ENCODE data around the gene SEMA3B. TPM values are rescaled to one million over a fixed set of nuclear protein-coding genes. Genes with fewer than 3 reads are reported as not detected.

SEMA3B gene
- total RNA-seq, 1 experiment from 2014 or later: 7.6 TPM

DNA sequence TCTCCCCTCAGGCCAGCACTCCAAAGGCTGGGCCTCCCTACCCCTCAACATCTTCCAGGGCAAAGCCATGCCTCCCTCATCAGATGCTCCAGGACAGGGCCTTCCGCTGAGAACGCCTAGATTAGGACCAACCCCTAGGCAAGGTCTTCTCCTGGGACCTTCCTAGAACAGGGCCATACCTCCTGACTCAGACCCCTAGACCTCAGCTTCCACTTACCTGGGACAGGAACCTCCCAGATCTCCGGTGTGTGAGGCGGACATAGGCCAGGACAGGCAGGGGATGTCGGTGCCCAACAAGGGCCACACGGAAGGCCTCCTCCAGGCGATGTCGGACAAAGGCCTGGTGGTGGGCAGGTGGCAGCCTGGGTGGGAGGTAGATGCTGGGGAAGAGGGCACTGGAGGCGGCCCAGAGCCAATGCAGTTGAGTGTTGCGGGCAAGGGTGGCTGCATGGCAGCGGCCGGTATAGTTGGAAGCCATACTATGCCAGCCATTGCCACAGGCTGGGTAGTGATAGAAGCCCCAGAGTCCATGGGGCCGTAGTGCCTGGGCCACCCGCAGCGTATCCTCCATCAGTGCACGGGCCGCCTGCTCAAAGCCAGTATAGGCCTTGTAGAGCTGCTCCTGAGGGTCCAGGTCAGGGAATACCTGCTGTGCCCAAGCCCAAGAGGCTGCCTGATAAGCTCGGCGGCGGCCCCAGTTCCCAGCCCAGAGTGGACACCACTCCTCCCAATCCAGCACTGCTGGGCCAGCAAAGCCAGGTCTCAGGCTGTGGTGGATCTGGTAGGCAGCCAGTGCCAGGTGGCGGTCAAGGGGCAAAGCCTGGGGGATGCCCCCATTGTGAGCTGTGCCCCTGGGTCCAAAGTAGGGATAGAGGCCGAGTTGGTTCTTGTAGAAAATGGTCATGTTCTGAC lies 25.8 kb downstream of the SEMA3B start:
- peaks cover 21% of the 10 kb centered on the region for H3K4me1 Mint-ChIP-seq (ENCODE audit: insufficient read depth, unreplicated experiment)
- BruUV-seq (replicated peaks): no TSS peak
- ChIA-PET CTCF (interaction anchor here (0.6 to 5.7 kb wide), 3 partner anchors 18 to 68 kb away, joined by 4 to 30 read pairs (median 4); partner anchors contain the start of gene HYAL2), POLR2A (no interaction called here)
- DNase-seq (ENCODE audit: unreplicated experiment): no peak
- no peak overlapping the region for H3K27ac Mint-ChIP-seq (ENCODE audit: low read depth, unreplicated experiment)
- no peaks in the 10 kb centered on the region for H3K27me3 Mint-ChIP-seq (ENCODE audit: insufficient read depth, unreplicated experiment)
- H3K9me3 Mint-ChIP-seq (ENCODE audit: unreplicated experiment): no peaks in the 10 kb centered on the region
- TF ChIP-seq, protein P1, sequence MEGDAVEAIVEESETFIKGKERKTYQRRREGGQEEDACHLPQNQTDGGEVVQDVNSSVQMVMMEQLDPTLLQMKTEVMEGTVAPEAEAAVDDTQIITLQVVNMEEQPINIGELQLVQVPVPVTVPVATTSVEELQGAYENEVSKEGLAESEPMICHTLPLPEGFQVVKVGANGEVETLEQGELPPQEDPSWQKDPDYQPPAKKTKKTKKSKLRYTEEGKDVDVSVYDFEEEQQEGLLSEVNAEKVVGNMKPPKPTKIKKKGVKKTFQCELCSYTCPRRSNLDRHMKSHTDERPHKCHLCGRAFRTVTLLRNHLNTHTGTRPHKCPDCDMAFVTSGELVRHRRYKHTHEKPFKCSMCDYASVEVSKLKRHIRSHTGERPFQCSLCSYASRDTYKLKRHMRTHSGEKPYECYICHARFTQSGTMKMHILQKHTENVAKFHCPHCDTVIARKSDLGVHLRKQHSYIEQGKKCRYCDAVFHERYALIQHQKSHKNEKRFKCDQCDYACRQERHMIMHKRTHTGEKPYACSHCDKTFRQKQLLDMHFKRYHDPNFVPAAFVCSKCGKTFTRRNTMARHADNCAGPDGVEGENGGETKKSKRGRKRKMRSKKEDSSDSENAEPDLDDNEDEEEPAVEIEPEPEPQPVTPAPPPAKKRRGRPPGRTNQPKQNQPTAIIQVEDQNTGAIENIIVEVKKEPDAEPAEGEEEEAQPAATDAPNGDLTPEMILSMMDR (IDR thresholded peaks at IDR 0.05; ENCODE audit: unreplicated experiment): no peak
- H3K4me3 Mint-ChIP-seq (ENCODE audit: unreplicated experiment): no peak overlapping the region
- intact Hi-C loops (cut with micrococcal nuclease): no loop called here
- peaks cover 6% of the 10 kb centered on the region for H3K36me3 Mint-ChIP-seq (ENCODE audit: insufficient read depth, unreplicated experiment)

DNA sequence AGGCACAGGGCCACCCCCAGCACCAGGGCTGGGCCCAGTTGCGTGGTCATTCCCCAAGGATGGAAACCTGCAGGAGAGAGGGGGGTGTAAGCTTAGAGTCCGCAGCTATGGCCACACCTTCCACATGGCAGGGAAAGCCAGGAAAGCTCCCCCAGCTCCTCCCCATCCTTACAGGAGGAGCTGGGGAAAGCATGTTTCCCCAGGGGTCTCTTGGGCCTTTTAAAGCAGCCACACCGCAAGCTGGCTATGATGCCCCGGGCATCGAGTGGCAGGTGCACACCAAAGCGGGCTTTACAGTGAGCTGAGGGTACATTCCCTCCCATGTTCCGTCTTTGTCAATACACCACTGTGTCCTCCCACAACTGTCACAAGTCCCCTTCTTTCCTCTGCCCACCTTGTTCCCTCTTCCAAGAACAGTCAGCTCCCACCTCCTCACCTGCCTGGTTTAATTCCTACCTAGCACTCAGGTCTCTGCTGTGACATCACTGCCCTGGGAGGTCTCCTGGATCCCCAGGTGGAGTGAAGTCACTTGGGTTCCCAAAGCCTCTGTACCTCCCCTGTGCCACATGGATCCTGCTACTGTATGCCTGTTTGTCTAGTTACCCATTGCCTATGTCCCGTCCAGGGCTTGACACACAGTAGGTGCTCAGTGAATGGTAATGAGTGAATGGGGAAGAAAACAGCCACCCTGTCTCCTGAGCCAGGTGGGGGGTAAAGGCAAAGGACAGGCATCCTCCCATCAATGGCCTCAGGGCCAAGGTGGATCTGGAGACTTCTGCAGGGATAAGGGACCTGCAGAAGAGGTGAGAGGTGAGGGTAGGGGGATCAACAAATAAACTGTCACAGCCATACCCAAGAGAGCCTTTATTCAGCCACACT lies 26.8 kb downstream of the SEMA3B start:
- TF ChIP-seq, protein P1 (IDR thresholded peaks at IDR 0.05; ENCODE audit: unreplicated experiment): no peak
- BruUV-seq (replicated peaks): no TSS peak
- H3K36me3 Mint-ChIP-seq (ENCODE audit: insufficient read depth, unreplicated experiment): peaks cover 6% of the 10 kb centered on the region
- peaks cover 21% of the 10 kb centered on the region for H3K4me1 Mint-ChIP-seq (ENCODE audit: insufficient read depth, unreplicated experiment)
- intact Hi-C loops (cut with micrococcal nuclease): no loop called here
- POLR2A ChIA-PET: no interaction called here
- CTCF ChIA-PET: interaction anchor here (0.9 to 5.7 kb wide), 2 partner anchors 28 to 69 kb away, joined by 4 to 30 read pairs; partner anchors contain the start of gene HYAL2
- H3K4me3 Mint-ChIP-seq (ENCODE audit: unreplicated experiment): no peak overlapping the region
- no peaks in the 10 kb centered on the region for H3K27me3 Mint-ChIP-seq (ENCODE audit: insufficient read depth, unreplicated experiment)
- no peak overlapping the region for H3K27ac Mint-ChIP-seq (ENCODE audit: low read depth, unreplicated experiment)
- no peak for DNase-seq (ENCODE audit: unreplicated experiment)
- H3K9me3 Mint-ChIP-seq (ENCODE audit: unreplicated experiment): no peaks in the 10 kb centered on the region

DNA sequence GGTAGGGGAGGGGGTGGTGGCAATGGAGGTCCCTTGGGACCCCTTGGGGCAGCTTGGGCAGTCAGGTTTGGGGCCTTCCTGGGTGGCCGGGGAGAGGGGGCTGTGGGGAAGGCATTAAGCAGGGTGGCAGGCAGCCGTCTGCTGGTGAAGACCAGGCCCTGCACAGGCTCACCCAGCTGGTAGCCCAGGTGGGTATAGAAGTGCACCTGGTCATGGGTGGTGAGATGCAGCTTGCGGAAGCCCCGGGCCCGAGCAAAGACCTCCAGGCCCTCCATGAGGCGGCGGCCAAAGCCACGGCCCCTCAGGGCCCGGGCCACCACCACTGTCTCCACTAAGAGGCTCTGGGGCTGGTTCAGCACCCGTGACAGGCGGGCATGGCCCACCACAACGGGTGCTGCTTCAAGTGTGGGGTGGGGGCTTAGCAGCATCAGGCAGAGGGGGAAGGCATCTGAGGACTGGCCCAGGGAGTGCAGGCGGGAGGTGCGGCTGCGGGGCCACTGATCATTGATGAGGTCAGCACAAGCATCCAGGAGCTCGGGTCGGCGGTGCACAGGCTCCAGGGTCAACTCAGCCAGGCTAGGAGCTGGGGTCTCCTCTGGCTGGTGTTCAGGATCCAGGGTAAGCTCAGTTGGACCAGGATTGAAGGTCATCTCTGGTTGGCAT lies 27.9 kb downstream of the SEMA3B start:
- peak overlapping the region; percentile 16 for H3K4me3 Mint-ChIP-seq (ENCODE audit: unreplicated experiment)
- H3K36me3 Mint-ChIP-seq (ENCODE audit: insufficient read depth, unreplicated experiment): no peaks in the 10 kb centered on the region
- ChIA-PET CTCF (interaction anchor here (0.5 to 5.7 kb wide), 5 partner anchors 27 to 227 kb away, joined by 3 to 30 read pairs (median 3); partner anchors contain the start of gene HYAL2), POLR2A (interaction anchor here (1.5 kb wide), 1 partner anchor 24 kb away, joined by 5 read pairs; no protein-coding TSS in a partner anchor)
- intact Hi-C loops (cut with micrococcal nuclease): no loop called here
- no peak for DNase-seq (ENCODE audit: unreplicated experiment)
- no peak overlapping the region for H3K27ac Mint-ChIP-seq (ENCODE audit: low read depth, unreplicated experiment)
- no peaks in the 10 kb centered on the region for H3K9me3 Mint-ChIP-seq (ENCODE audit: unreplicated experiment)
- H3K27me3 Mint-ChIP-seq (ENCODE audit: insufficient read depth, unreplicated experiment): no peaks in the 10 kb centered on the region
- H3K4me1 Mint-ChIP-seq (ENCODE audit: insufficient read depth, unreplicated experiment): peaks cover 15% of the 10 kb centered on the region
- no TSS peak for BruUV-seq (replicated peaks)
- TF ChIP-seq, protein P1 (IDR thresholded peaks at IDR 0.05; ENCODE audit: unreplicated experiment): no peak

Data from MCF 10A (cell line).